Activated CD8-positive, alpha-beta memory T cell treated with anti-CD3 and anti-CD28 coated beads for 36 hours (primary cell): ENCODE results near the gene SOX13. TPM values are rescaled to one million over a fixed set of nuclear protein-coding genes. Genes with fewer than 3 reads are reported as not detected.

Experiments
- CTCF ChIA-PET: fragments of 350-600 bp; sonication (Branson Sonifier 250); formaldehyde crosslinking; loops from one replicate; lab custom pipeline; 2021; ENCODE audit warnings: antibody characterized with exemption; lab: Charles Lee
- POLR2A ChIA-PET: fragments of 350-600 bp; sonication (Branson Sonifier 250); formaldehyde crosslinking; loops from one replicate; lab custom pipeline; 2021; ENCODE audit warnings: antibody characterized with exemption; lab: Charles Lee
- total RNA-seq, 2 experiments: library from RNA; stranded (reverse); gene quantifications; one replicate each; pipeline ENCODE4 v1.2.3, GENCODE V29; 2021

SOX13 gene
- total RNA-seq, 2 experiments from 2014 or later: 2.0 to 2.6 TPM

GRCh38 chr1:204124639-204125038, 51.7 kb downstream of the SOX13 start:
- ChIA-PET POLR2A (no interaction called here), CTCF (no interaction called here)

GRCh38 chr1:204125759-204126351, 52.9 kb downstream of the SOX13 start:
- CTCF ChIA-PET: no interaction called here
- POLR2A ChIA-PET: no interaction called here

GRCh38 chr1:204126386-204126785, 53.5 kb downstream of the SOX13 start:
- ChIA-PET CTCF (no interaction called here), POLR2A (no interaction called here)

DNA sequence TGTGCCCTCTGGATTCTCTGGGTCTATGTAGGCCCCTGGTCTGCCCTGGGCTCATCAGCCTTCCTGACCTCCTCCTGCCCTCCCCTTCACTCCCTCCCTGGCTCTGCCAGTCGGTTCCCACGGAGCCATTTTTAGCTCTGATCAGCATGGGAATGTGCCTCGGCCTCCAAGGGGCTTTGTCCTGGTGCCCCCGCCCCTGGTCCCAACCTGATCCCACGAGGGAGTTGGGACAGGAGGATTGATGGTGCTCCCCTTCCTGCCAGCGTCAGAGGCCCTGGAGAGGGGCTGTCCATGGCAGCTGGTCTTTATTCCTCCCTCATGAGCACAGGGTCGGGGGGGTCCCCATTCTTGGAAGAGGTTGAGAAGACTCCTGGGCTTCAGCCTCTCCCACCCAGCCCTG, 54.0 kb downstream of the SOX13 start:
- CTCF ChIA-PET: interaction anchor here (3.5 kb wide), 1 partner anchor 266 kb away, joined by 39 read pairs; the partner anchor contains the start of gene SNRPE
- POLR2A ChIA-PET: no interaction called here

DNA sequence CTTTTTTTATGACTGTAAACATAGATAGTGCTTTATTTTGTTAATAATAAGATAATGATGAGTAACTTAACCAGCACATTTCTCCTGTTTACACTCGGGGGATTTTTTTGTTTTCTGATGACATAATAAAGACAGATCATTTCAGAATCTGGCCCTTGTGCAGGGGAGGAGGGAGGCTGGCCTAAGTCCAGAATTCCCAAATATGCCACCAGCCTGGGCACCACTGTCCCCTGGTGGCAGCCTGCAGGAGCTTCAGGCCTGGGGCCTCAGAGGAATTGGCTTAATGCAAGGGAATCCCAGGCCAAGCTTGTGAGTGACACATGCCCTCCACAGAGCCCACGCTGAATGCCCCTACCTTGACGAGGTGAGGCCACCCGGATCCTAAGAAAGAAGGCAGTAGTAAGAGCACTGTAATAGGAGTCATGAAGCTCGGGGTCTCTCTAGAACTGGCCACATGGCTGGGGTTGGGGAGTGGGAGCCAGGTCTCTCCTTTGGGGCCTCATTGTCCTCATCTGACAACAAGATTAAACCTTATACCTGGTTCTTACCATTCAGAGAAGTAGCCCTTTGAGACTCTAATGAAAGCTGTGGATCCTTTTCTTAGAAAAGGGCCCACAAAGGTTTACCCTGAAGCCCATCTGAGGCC, 54.8 kb downstream of the SOX13 start:
- CTCF ChIA-PET: interaction anchor here (0.7 to 3.5 kb wide), 6 partner anchors 18 to 860 kb away, joined by 3 to 39 read pairs (median 3); partner anchors contain the start of gene SNRPE
- POLR2A ChIA-PET: interaction anchor here (1.9 kb wide), 1 partner anchor 267 kb away, joined by 7 read pairs; the partner anchor contains the start of gene SNRPE

GRCh38 chr1:204128464-204128963, 55.6 kb downstream of the SOX13 start:
- ChIA-PET POLR2A (interaction anchor here (1.9 kb wide), 1 partner anchor 267 kb away, joined by 7 read pairs; the partner anchor contains the start of gene SNRPE), CTCF (interaction anchor here (0.9 to 3.5 kb wide), 13 partner anchors 8 to 282 kb away, joined by 3 to 39 read pairs (median 6); partner anchors contain the start of genes ETNK2 and SNRPE)

- CTCF ChIA-PET: interaction anchor here (0.9 to 3.5 kb wide), 15 partner anchors 9 to 282 kb away, joined by 3 to 39 read pairs (median 5); partner anchors contain the start of genes ETNK2 and SNRPE
- POLR2A ChIA-PET: interaction anchor here (1.9 kb wide), 1 partner anchor 268 kb away, joined by 7 read pairs; the partner anchor contains the start of gene SNRPE
These were observed 56.3 kb downstream of the SOX13 start for GRCh38 chr1:204128964-204129896.

GRCh38 chr1:204130178-204130577, 57.3 kb downstream of the SOX13 start:
- ChIA-PET POLR2A (no interaction called here), CTCF (interaction anchor here (1.0 to 3.5 kb wide), 6 partner anchors 12 to 272 kb away, joined by 3 to 39 read pairs (median 6); partner anchors contain the start of genes ETNK2 and SNRPE)

DNA sequence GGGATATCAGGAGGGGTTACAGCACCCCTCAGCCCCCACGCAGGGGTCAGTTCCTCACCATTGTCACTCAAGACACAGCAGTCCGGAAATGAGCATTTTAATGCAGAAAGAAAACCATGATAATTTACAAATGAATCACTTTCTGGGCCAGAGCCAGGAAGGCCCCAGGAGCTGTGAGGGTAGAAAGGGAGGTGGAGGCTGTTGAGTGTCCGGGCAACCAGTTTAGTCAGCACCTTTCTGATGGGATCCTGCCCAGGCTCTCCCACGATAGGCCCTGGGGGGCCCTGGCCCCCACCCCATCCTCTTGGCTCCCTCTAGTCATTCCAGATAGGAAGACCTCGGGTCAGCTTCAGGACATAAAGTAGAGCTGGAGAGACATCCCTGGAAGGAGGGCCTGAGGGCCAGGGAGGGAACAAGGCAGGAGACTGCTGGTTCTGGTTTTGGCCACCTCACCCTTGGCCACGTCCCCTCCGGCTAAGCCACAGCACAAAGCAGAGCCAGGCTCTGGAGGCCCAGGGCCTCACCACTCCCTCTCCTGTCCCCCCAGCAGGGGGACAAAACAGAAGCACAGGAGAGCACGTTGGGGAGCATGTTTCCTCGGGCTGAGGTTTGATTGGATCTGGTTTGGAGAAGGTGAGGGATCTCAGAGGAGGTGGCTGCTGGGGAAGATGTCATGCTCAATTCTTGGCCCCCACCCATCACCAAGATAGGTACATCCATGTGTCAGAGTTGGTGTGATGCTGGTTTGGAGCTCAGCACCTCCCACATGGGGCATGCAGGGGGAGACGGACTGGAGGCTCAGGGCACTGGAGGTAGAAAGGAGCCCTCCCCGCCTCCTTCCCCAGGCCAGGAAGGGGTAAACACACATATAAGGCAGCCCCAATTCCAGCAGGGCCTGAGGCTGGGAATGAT, 58.3 kb downstream of the SOX13 start:
- ChIA-PET CTCF (interaction anchor here (1.2 kb wide), 2 partner anchors 231 to 270 kb away, joined by 3 to 5 read pairs; no protein-coding TSS in a partner anchor), POLR2A (no interaction called here)

DNA sequence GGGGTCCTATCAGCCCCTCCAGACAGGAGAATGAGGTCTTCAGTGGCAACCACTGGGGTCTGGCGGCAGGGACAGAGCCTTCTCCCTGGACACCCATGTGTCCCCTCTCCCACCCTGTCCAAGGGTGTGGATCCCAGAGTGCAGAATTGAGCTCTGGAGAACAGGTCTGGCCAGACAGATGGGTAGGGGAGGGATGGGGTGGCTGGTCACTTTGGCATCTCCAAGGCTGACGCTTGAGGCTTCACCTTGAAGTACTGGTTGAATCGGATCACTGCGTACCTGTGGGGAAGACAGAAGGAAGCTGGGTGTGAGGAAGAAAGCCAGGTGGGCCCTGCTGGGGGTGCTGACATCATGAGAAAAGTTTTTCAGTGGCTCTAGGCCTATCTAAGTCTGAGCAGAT, 59.1 kb downstream of the SOX13 start:
- POLR2A ChIA-PET: no interaction called here
- CTCF ChIA-PET: interaction anchor here (1.2 kb wide), 1 partner anchor 271 kb away, joined by 5 read pairs; no protein-coding TSS in a partner anchor

DNA sequence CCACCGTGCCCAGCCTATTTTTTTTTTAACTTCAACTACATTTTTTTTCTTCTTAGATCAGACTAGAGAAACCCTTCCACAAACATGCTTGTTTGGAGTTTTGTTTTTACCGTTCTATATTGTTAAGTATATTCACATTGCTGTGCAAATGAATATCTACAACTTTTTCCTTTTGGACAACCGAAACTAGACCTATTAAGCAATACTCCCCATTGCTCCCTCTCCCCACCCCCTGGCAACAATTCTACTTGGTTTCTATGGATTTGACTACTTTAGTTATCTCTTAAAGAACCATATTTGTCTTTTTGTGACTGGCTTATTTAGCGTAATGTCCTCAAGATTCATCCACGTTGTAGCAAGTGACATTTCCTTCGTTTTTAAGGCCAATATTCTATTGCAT, 59.8 kb downstream of the SOX13 start:
- POLR2A ChIA-PET: no interaction called here
- CTCF ChIA-PET: interaction anchor here (1.2 kb wide), 1 partner anchor 272 kb away, joined by 5 read pairs; no protein-coding TSS in a partner anchor

DNA sequence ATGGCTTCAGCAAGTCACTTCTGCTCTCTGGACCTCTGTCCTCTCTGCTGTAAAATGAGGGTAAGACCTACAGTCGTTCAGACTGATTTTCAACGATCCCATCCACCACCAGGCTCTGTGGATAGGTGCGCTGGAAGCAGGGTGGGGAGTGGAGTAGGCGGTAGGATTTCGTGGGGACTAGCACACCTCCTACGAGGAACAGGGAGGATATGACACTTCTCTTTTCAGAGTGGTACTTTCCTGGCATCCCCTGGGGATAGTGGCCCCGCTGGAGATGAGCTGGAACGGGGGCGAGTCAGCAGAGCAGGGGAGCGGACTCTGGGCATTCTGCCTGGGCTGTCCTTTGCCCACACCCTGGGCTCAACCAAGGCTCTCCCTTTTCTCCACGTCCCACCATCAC, 61.2 kb downstream of the SOX13 start:
- POLR2A ChIA-PET: no interaction called here

GRCh38 chr1:204136814-204137213, 63.9 kb downstream of the SOX13 start:
- ChIA-PET POLR2A (no interaction called here), CTCF (no interaction called here)

More for the DNA sequence above, 61.2 kb downstream of the SOX13 start:
- CTCF ChIA-PET: interaction anchor here (1.1 kb wide), 1 partner anchor 28 kb away, joined by 3 read pairs; no protein-coding TSS in a partner anchor

DNA sequence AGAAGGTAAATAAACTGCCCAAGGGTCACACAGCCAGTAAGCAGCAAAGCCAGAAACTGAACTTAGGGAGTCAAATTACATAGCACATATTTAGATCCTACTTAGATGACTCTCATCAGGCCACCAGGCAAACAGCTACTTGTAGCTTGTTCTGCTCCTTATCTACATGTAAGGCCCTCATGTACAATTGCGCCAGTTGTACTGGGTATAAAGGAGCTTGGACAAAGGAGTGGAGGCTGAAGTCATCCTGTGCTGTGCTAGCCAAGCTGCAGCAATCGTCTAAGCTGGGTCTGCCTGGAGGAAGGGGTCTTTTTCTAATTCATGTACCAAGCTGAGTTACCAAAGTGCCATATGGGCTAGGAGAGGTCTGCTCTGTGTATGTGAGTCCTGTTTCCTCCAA, 66.2 kb downstream of the SOX13 start:
- POLR2A ChIA-PET: no interaction called here

GRCh38 chr1:204139952-204140351, 67.0 kb downstream of the SOX13 start:
- ChIA-PET POLR2A (no interaction called here), CTCF (no interaction called here)

More for the DNA sequence above, 66.2 kb downstream of the SOX13 start:
- CTCF ChIA-PET: no interaction called here

GRCh38 chr1:204141131-204141530, 68.2 kb downstream of the SOX13 start:
- ChIA-PET CTCF (interaction anchor here (0.5 to 1.6 kb wide), 2 partner anchors 12 to 795 kb away, joined by 3 to 5 read pairs; no protein-coding TSS in a partner anchor), POLR2A (no interaction called here)
